ENCODE data around the gene RASSF7.

DNA sequence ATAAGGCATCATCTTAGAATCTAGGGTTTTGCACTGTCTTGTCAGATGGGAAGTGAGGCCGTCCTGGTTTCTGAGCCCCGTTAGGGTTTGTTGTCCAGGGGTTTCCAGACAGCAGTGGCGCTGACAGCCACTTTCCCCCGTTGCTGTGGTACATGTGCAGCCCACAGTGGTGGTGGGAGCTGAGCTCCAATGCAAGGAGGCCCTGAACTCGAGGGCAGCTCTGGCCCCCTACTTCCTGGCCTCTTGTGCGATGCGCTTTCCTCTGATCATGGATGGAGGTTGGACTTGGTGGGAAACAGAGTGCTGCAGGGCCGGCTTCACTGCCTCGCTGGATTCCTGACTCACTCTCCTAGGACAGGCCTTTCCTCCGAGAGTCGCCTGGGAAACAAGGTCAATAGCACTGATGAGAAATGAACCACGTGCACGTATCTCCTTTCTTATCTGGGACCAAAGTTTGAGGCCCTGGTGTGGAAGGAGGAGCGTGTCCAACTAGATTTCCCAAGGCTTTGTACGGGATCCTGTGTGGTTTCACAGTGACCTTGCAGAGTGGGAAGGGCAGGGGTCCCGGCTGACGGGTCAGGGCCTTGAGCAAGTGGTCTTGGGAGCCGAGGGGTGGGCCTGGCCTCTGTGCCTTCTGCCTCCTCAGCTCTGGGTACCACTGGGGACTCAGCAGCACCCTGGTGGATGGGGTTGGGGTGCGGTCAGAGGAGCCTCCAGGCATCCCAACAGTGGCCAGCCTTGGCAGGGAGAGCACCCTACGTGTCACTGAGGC lies 19.2 kb downstream of the RASSF7 start:
- TF ChIP-seq, protein P1, sequence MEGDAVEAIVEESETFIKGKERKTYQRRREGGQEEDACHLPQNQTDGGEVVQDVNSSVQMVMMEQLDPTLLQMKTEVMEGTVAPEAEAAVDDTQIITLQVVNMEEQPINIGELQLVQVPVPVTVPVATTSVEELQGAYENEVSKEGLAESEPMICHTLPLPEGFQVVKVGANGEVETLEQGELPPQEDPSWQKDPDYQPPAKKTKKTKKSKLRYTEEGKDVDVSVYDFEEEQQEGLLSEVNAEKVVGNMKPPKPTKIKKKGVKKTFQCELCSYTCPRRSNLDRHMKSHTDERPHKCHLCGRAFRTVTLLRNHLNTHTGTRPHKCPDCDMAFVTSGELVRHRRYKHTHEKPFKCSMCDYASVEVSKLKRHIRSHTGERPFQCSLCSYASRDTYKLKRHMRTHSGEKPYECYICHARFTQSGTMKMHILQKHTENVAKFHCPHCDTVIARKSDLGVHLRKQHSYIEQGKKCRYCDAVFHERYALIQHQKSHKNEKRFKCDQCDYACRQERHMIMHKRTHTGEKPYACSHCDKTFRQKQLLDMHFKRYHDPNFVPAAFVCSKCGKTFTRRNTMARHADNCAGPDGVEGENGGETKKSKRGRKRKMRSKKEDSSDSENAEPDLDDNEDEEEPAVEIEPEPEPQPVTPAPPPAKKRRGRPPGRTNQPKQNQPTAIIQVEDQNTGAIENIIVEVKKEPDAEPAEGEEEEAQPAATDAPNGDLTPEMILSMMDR (IDR thresholded peaks at IDR 0.05), result no peak
- TF ChIP-seq POLR2AphosphoS5 (IDR thresholded peaks at IDR 0.05), result no peak
- TF ChIP-seq POLR2A (IDR thresholded peaks at IDR 0.05), result no peak
- no peak for TF ChIP-seq EP300 (IDR thresholded peaks at IDR 0.05)
